ENCODE data around the gene EP400. TPM values are rescaled to one million over a fixed set of nuclear protein-coding genes. Genes with fewer than 3 reads are reported as not detected.

EP400 gene
- total RNA-seq, 1 donor from 2014 or later, result 35.9 TPM

GRCh38 chr12:132026796-132027500 lies 77.2 kb downstream of the EP400 start:
- Mint-ChIP-seq H3K27me3 (ENCODE audit: low read depth) (no peaks in the 10 kb centered on the region), H3K27ac (ENCODE audit: unreplicated experiment) (no peak overlapping the region), H3K36me3 (ENCODE audit: low read depth) (peaks cover 35% of the 10 kb centered on the region), H3K4me1 (ENCODE audit: low read depth) (peaks cover 9% of the 10 kb centered on the region), H3K9me3 (ENCODE audit: low read depth) (no peaks in the 10 kb centered on the region), H3K4me3 (ENCODE audit: unreplicated experiment) (no peak overlapping the region)
- DNase-seq (ENCODE audit: low spot score), result no peak
- TF ChIP-seq CTCF (IDR thresholded peaks at IDR 0.05), result no peak

GRCh38 chr12:132027636-132028035 lies 77.9 kb downstream of the EP400 start:
- peaks cover 36% of the 10 kb centered on the region for H3K36me3 Mint-ChIP-seq (ENCODE audit: low read depth)
- no peaks in the 10 kb centered on the region for H3K9me3 Mint-ChIP-seq (ENCODE audit: low read depth)
- no peak for DNase-seq (ENCODE audit: low spot score)
- TF ChIP-seq CTCF (IDR thresholded peaks at IDR 0.05), result no peak
- H3K27me3 Mint-ChIP-seq (ENCODE audit: low read depth), result no peaks in the 10 kb centered on the region
- peaks cover 9% of the 10 kb centered on the region for H3K4me1 Mint-ChIP-seq (ENCODE audit: low read depth)
- no peak overlapping the region for H3K4me3 Mint-ChIP-seq (ENCODE audit: unreplicated experiment)
- no peak overlapping the region for H3K27ac Mint-ChIP-seq (ENCODE audit: unreplicated experiment)

DNA sequence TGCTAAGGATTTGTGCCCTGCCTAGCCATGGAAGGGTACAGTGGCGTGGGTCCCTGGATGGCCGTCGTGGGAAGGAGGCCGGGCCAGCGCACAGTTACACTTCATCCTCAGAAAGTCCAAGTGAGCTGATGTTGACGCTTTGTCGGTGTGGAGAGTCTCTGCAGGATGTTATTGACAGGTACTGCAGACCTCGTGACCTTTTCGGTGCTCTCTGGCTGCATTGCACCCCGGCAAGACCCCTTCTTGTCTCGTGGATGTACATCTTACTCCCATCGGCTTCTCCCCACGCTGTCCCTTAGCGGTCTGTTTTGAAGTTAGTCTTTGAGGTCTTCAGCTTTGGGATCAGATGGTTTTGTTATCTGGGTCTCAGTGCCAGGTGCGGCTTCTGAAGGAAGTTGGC lies 78.4 kb downstream of the EP400 start:
- DNase-seq (ENCODE audit: low spot score), result no peak
- peaks cover 9% of the 10 kb centered on the region for H3K4me1 Mint-ChIP-seq (ENCODE audit: low read depth)
- no peaks in the 10 kb centered on the region for H3K9me3 Mint-ChIP-seq (ENCODE audit: low read depth)
- H3K27me3 Mint-ChIP-seq (ENCODE audit: low read depth), result no peaks in the 10 kb centered on the region
- no peak overlapping the region for H3K27ac Mint-ChIP-seq (ENCODE audit: unreplicated experiment)
- TF ChIP-seq CTCF (IDR thresholded peaks at IDR 0.05), result no peak
- peaks cover 36% of the 10 kb centered on the region for H3K36me3 Mint-ChIP-seq (ENCODE audit: low read depth)
- H3K4me3 Mint-ChIP-seq (ENCODE audit: unreplicated experiment), result no peak overlapping the region

- Mint-ChIP-seq H3K4me1 (ENCODE audit: low read depth) (peaks cover 9% of the 10 kb centered on the region), H3K9me3 (ENCODE audit: low read depth) (no peaks in the 10 kb centered on the region), H3K27ac (ENCODE audit: unreplicated experiment) (no peak overlapping the region), H3K27me3 (ENCODE audit: low read depth) (no peaks in the 10 kb centered on the region), H3K4me3 (ENCODE audit: unreplicated experiment) (no peak overlapping the region), H3K36me3 (ENCODE audit: low read depth) (peaks cover 39% of the 10 kb centered on the region)
- TF ChIP-seq CTCF (IDR thresholded peaks at IDR 0.05), result no peak
- DNase-seq (ENCODE audit: low spot score), result no peak
Measured at GRCh38 chr12:132029503-132030300, 80.0 kb downstream of the EP400 start.

- no peaks in the 10 kb centered on the region for H3K9me3 Mint-ChIP-seq (ENCODE audit: low read depth)
- no peak for TF ChIP-seq CTCF (IDR thresholded peaks at IDR 0.05)
- no peak for DNase-seq (ENCODE audit: low spot score)
- peaks cover 9% of the 10 kb centered on the region for H3K4me1 Mint-ChIP-seq (ENCODE audit: low read depth)
- no peak overlapping the region for H3K4me3 Mint-ChIP-seq (ENCODE audit: unreplicated experiment)
- H3K27ac Mint-ChIP-seq (ENCODE audit: unreplicated experiment), result no peak overlapping the region
- H3K36me3 Mint-ChIP-seq (ENCODE audit: low read depth), result peaks cover 39% of the 10 kb centered on the region
- H3K27me3 Mint-ChIP-seq (ENCODE audit: low read depth), result no peaks in the 10 kb centered on the region
Measured at GRCh38 chr12:132030367-132031038, 80.8 kb downstream of the EP400 start.

All from chondrocyte (in vitro differentiated cells).